HEK293 (cell line): ENCODE data around the gene SCFD2.

Experiments used
- CTCF ChIP-seq: fragments of 450-650 bp; formaldehyde crosslinking; IDR thresholded peaks from 2 replicates; pipeline ENCODE4 v1.5.1; 2016; ENCODE audit warnings: missing biosample characterization, missing genetic modification characterization
- KLF16 ChIP-seq: fragments of 450-650 bp; formaldehyde crosslinking; IDR thresholded peaks from 2 replicates; pipeline ENCODE4 v1.5.1; 2017; ENCODE audit warnings: missing biosample characterization, missing genetic modification characterization
- ZNF121 ChIP-seq: fragments of 450-650 bp; formaldehyde crosslinking; IDR thresholded peaks from 2 replicates; pipeline ENCODE4 v1.5.1; 2016; ENCODE audit warnings: missing biosample characterization, missing genetic modification characterization
- ZNF140 ChIP-seq: fragments of 450-650 bp; formaldehyde crosslinking; IDR thresholded peaks from 2 replicates; pipeline ENCODE4 v1.5.1; 2016; ENCODE audit warnings: missing biosample characterization, missing genetic modification characterization
- ZNF211 ChIP-seq: fragments of 450-650 bp; formaldehyde crosslinking; IDR thresholded peaks from 2 replicates; pipeline ENCODE4 v1.5.1; 2016; ENCODE audit warnings: low read depth, missing biosample characterization, missing genetic modification characterization
- ZNF274 ChIP-seq, 2 experiments: fragments of 200-500 bp in 1 of 2; fragments of 450-650 bp in 1 of 2; sonication (Bioruptor generic) in 1 of 2; formaldehyde crosslinking in 1 of 2; IDR thresholded peaks; 2 replicates each; pipeline versions ENCODE4 v1.5.1 to v1.6.1; 2014 to 2016; ENCODE audit warnings: borderline replicate concordance in 1 of 2, inconsistent platforms in 1 of 2, low read length in 1 of 2, missing biosample characterization in 1 of 2, missing genetic modification characterization in 1 of 2

GRCh38 chr4:53076374-53076958, 289.4 kb downstream of the SCFD2 start:
- no peak for TF ChIP-seq ZNF140 (tag by site-specific recombination)
- TF ChIP-seq KLF16: no peak
- no peak for TF ChIP-seq CTCF (tag by site-specific recombination)
- TF ChIP-seq ZNF274 (IDR thresholded peaks at IDR 0.05; ENCODE audit: low read length): no peak
- TF ChIP-seq ZNF274 (tag by site-specific recombination; IDR thresholded peaks at IDR 0.05; ENCODE audit: borderline replicate concordance): no peak
- no peak for TF ChIP-seq ZNF121 (tag by site-specific recombination)
- no peak for TF ChIP-seq ZNF211 (tag by site-specific recombination)
